HepG2 (cell line): ENCODE data around the gene PFAS. TPM values are rescaled to one million over a fixed set of nuclear protein-coding genes. Genes with fewer than 3 reads are reported as not detected.
A peak's percentile ranks its signal among the peaks of the same experiment; 100 is the strongest.

Experiments
- ATAC-seq: fragments of 200-7000 bp; cut with Tn5 transposase; 3 replicates; pipeline ENCODE4 v1.9.1; 2020; ENCODE audit warnings: mild to moderate bottlenecking, moderate library complexity
- BruUV-seq: library from RNA; stranded (reverse); fragments of 400-500 nt; replicated peaks from 2 replicates; lab custom pipeline; 2021; lab: Mats Ljungman, UMichigan
- CTCF ChIA-PET: fragments of 300-600 bp; formaldehyde crosslinking; extraction: SDS; loops from one replicate; lab custom pipeline; 2021; ENCODE audit warnings: low total read pairs, inconsistent platforms, low intra/inter-chr PET ratio; lab: Yijun Ruan, JAX
- POLR2A ChIA-PET: fragments of 350-600 bp; sonication (Branson Sonifier 250); formaldehyde crosslinking; loops from one replicate; lab custom pipeline; 2020; ENCODE audit warnings: antibody characterized with exemption, inconsistent platforms; lab: Yijun Ruan, JAX
- DNase-seq: peaks from one replicate; pipeline ENCODE4 v3.0.0-alpha.2; 2015; ENCODE audit warnings: low spot score
- FAIRE-seq: peaks from 3 replicates; lab custom pipeline; 2011; peaks lifted over from hg19 to GRCh38; lab: Jason Lieb, UNC
- H2AFZ ChIP-seq: one replicate; pipeline ENCODE4 v1.6.1; 2011; ENCODE audit warnings: low read length, inconsistent platforms
- H3K27ac ChIP-seq: fragments of 300-600 bp; 3 replicates; pipeline ENCODE4 v1.8.0; 2011; ENCODE audit warnings: mixed run types, mild to moderate bottlenecking, mixed read lengths, low read length, inconsistent platforms; ENCODE audit not compliant: insufficient read depth; ENCODE audit errors: extremely low read length
- H3K27me3 ChIP-seq, 2 experiments: fragments of 200-600 bp in 1 of 2; 2 replicates in 1 of 2; 3 replicates in 1 of 2; pipeline versions ENCODE4 v1.6.0 to v1.8.0; 2011; ENCODE audit warnings: low read length in 2 of 2, mild to moderate bottlenecking in 2 of 2, moderate library complexity in 2 of 2, inconsistent platforms in 1 of 2; ENCODE audit not compliant: insufficient read depth in 2 of 2, control insufficient read depth in 1 of 2
- H3K36me3 ChIP-seq, 2 experiments: fragments of 200-600 bp in 1 of 2; replicated peaks in 1 of 2; 2 replicates in 1 of 2; 3 replicates in 1 of 2; pipeline versions ENCODE4 v1.5.1 to v1.8.0; 2011; ENCODE audit warnings: low read length in 2 of 2, inconsistent platforms in 1 of 2; ENCODE audit not compliant: insufficient read depth in 2 of 2, control insufficient read depth in 1 of 2
- H3K4me1 ChIP-seq: 2 replicates; pipeline ENCODE4 v1.5.1; 2012; ENCODE audit warnings: low read length, inconsistent platforms; ENCODE audit not compliant: insufficient read depth
- H3K4me2 ChIP-seq: 2 replicates; pipeline ENCODE4 v1.6.0; 2011; ENCODE audit warnings: low read depth, low read length, inconsistent platforms
- H3K4me3 ChIP-seq, 3 experiments: fragments of 200-600 bp in 1 of 3; sonication (generic), shearing (Covaris generic) in 1 of 3; replicated peaks in 1 of 3; 2 replicates each; pipeline ENCODE4 v1.5.1; 2011 to 2016; ENCODE audit warnings: low read length in 3 of 3, inconsistent platforms in 2 of 3, low read depth in 2 of 3, mild to moderate bottlenecking in 2 of 3, control low read depth in 1 of 3, mixed read lengths in 1 of 3; ENCODE audit not compliant: insufficient read depth in 1 of 3
- H3K79me2 ChIP-seq: one replicate; pipeline ENCODE4 v1.6.1; 2011; ENCODE audit warnings: low read length, inconsistent platforms; ENCODE audit not compliant: insufficient read depth
- H3K9ac ChIP-seq: 2 replicates; pipeline ENCODE4 v1.6.0; 2011; ENCODE audit warnings: mild to moderate bottlenecking, low read depth, low read length, inconsistent platforms; ENCODE audit not compliant: insufficient read depth
- H3K9me3 ChIP-seq: 2 replicates; pipeline ENCODE4 v1.5.1; 2012; ENCODE audit warnings: mild to moderate bottlenecking, low read length
- H4K20me1 ChIP-seq: 2 replicates; pipeline ENCODE4 v1.6.0; 2011; ENCODE audit warnings: inconsistent platforms, mild to moderate bottlenecking, low read length, moderate library complexity; ENCODE audit not compliant: insufficient read depth
- CEBPB ChIP-seq: IDR thresholded peaks from 2 replicates; pipeline ENCODE4 v1.6.1; 2011; ENCODE audit warnings: low read depth, low read length, improper control_type of control experiment, borderline replicate concordance
- CHD4 ChIP-seq: fragments of 200-600 bp; sonication (generic); IDR thresholded peaks from 2 replicates; pipeline ENCODE4 v1.7.0; 2017; ENCODE audit warnings: mild to moderate bottlenecking, low read length, borderline replicate concordance
- FOXO1 ChIP-seq: sonication (generic); formaldehyde crosslinking; IDR thresholded peaks from 2 replicates; pipeline ENCODE4 v1.4.0; 2020; ENCODE audit warnings: missing genetic modification reagents
- HCFC1 ChIP-seq: fragments of 150-350 bp; IDR thresholded peaks from 2 replicates; pipeline ENCODE4 v1.6.1; 2014; ENCODE audit warnings: low read depth, low read length
- HNF4G ChIP-seq, 2 experiments: sonication (generic) in 1 of 2; formaldehyde crosslinking in 1 of 2; IDR thresholded peaks; 2 replicates each; pipeline versions ENCODE4 v1.4.0 to v1.6.1; 2011 to 2020; ENCODE audit warnings: borderline replicate concordance in 2 of 2, low read depth in 2 of 2, mild to moderate bottlenecking in 2 of 2, low read length in 1 of 2, missing genetic modification reagents in 1 of 2, moderate library complexity in 1 of 2
- IRF2 ChIP-seq: IDR thresholded peaks from 2 replicates; pipeline ENCODE4 v1.6.1; 2018; ENCODE audit warnings: missing genetic modification reagents, missing compliant biosample characterization
- KDM1A ChIP-seq: IDR thresholded peaks from 2 replicates; pipeline ENCODE4 v1.6.1; 2016; ENCODE audit warnings: missing compliant biosample characterization
- MXI1 ChIP-seq: IDR thresholded peaks from 3 replicates; pipeline ENCODE4 v1.6.1; 2012; ENCODE audit warnings: low read depth, low read length, inconsistent platforms, borderline replicate concordance
- NR2F6 ChIP-seq, 2 experiments: IDR thresholded peaks; 2 replicates each; pipeline ENCODE4 v1.6.1; 2016; ENCODE audit warnings: antibody characterized with exemption in 1 of 2, mild to moderate bottlenecking in 1 of 2
- SMYD3 ChIP-seq: sonication (generic); formaldehyde crosslinking; IDR thresholded peaks from 2 replicates; pipeline ENCODE4 v1.8.1; 2023; ENCODE audit warnings: mild to moderate bottlenecking, missing genetic modification reagents
- ZC3H4 ChIP-seq: sonication (generic); formaldehyde crosslinking; IDR thresholded peaks from 2 replicates; pipeline ENCODE4 v1.4.0; 2020; ENCODE audit warnings: missing genetic modification reagents, borderline replicate concordance
- ZMYM4 ChIP-seq: sonication (generic); formaldehyde crosslinking; IDR thresholded peaks from 2 replicates; pipeline ENCODE4 v1.8.1; 2023; ENCODE audit warnings: mild to moderate bottlenecking, missing genetic modification reagents
- ZNF296 ChIP-seq: sonication (generic); formaldehyde crosslinking; conservative IDR thresholded peaks from 2 replicates; pipeline ENCODE4 v1.5.0; 2020; ENCODE audit warnings: mild to moderate bottlenecking, missing genetic modification reagents
- ZNF563 ChIP-seq: sonication (generic); formaldehyde crosslinking; IDR thresholded peaks from 2 replicates; pipeline ENCODE4 v1.8.0; 2022; ENCODE audit warnings: mild to moderate bottlenecking, moderate library complexity, missing genetic modification reagents
- ZNF605 ChIP-seq: sonication (generic); formaldehyde crosslinking; IDR thresholded peaks from 2 replicates; pipeline ENCODE4 v1.8.0; 2022; ENCODE audit warnings: mild to moderate bottlenecking, missing genetic modification reagents
- ZNF816 ChIP-seq: sonication (generic); formaldehyde crosslinking; IDR thresholded peaks from 2 replicates; pipeline ENCODE4 v1.8.0; 2022; ENCODE audit warnings: missing genetic modification reagents, mild to moderate bottlenecking, borderline replicate concordance
- ZNF850 ChIP-seq: sonication (generic); formaldehyde crosslinking; conservative IDR thresholded peaks from 2 replicates; pipeline ENCODE4 v1.9.0; 2021; ENCODE audit warnings: mild to moderate bottlenecking, missing genetic modification reagents
- WGBS: methylation state at CpG from one replicate; pipeline ENCODE4 v1.1.6; 2017; ENCODE audit warnings: low lambda C conversion rate; 5-methylcytosine and 5-hydroxymethylcytosine counted together
- in situ Hi-C: cut with HindIII; loops from 2 replicates; pipeline ENCODE4 v1.10.0; 2017; ENCODE audit warnings: low pct_unique_long_range_greater_than_20kb; ENCODE audit not compliant: extremely low pct_ligation_motif_present
- intact Hi-C: fragments of 100-400 bp; cut with micrococcal nuclease; formaldehyde crosslinking; loops from one replicate; pipeline ENCODE4 v1.10.0; 2022; ENCODE audit not compliant: unreplicated experiment
- polyA plus RNA-seq, 8 experiments: library from polyadenylated mRNA; depleted of rRNA in 3 of 8; stranded (reverse) in 7 of 8; unstranded in 1 of 8; fragments of >200 nt; fragmentation: Illumina TruSeq in 4 of 8; extraction: Trizol in 4 of 8; gene quantifications; 2 replicates each; pipeline versions ENCODE4 v1.2.1 to v1.2.3, GENCODE V29; 2011 to 2016; ENCODE audit warnings: low read depth in 4 of 8, missing spikeins in 1 of 8, mixed read lengths in 1 of 8; ENCODE audit not compliant: insufficient read depth in 1 of 8
- total RNA-seq, 5 experiments: library from RNA; depleted of rRNA; stranded (reverse); fragments of >200 nt; fragmentation: Illumina TruSeq; extraction: Trizol; gene quantifications; 2 replicates each; pipeline ENCODE4 v1.2.3, GENCODE V29; 2016; ENCODE audit warnings: low read depth in 1 of 5
- TF ChIP-seq, protein P1 (sequence below): sonication (generic); formaldehyde crosslinking; IDR thresholded peaks from 2 replicates; pipeline ENCODE4 v1.4.0; 2020; ENCODE audit warnings: mild to moderate bottlenecking, missing genetic modification reagents
- TF ChIP-seq, protein P2 (sequence below): sonication (generic); formaldehyde crosslinking; IDR thresholded peaks from 2 replicates; pipeline ENCODE4 v1.5.0; 2020; ENCODE audit warnings: mild to moderate bottlenecking, missing genetic modification reagents, moderate library complexity

PFAS gene
- total and polyA plus RNA-seq, 2 of the 13 experiments (the other 11 are each of a cell fraction or from before 2014, with no cell fraction given) = 49.4 to 58.2 TPM

DNA sequence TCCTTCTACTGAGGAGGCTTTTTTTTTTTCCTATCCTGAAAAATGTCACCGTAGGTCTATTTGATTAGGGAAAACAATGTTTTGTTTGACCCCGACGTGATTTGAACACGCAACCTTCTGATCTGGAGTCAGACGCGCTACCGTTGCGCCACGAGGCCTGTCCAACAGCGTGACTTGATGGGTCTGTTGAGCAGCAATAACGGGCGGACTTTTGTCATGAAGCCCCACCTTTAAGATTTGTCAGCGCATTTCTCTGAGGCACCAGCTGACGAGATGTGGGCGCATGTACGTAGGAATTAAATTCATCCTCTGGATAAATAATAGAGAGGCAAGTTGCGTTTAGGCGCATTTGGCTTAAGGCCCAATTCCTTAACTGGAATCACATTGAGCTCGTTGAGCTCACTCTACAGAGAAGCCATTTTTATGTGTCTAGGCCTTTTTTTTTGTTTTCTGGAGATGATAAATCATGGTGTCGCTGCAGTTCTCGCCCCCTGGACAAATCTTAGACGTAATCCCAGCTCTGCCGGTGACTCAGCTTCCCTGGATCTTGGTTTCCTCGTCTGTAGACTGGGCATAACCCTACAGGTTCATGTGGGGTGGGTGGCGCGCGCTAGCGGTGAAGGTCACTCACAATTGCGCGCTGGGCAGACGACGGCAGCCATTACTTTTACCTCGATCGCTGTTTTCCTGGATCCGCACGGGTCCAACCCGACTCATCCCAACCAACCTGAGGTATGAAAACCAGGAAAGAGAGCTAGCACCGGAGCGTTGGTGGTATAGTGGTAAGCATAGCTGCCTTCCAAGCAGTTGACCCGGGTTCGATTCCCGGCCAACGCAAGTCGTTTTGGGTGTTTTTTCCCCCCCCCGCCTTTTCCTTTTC, 28.1 kb upstream of the PFAS start:
- Histone ChIP-seq H3K4me1 (peaks cover 36% of the 10 kb centered on the region), H3K9me3 (no peaks in the 10 kb centered on the region), H3K36me3 (no peaks in the 10 kb centered on the region), H3K79me2 (no peaks in the 10 kb centered on the region), H4K20me1 (peaks cover 4% of the 10 kb centered on the region; the same call in 1 of the 2 replicates), H3K27me3 (no peaks in the 10 kb centered on the region; a peak in 1 of 5 replicates), H3K4me3 (peak overlapping the region; percentile 70 to 86 (median 85)), H3K27ac (peak overlapping the region; percentile 91), H3K9ac (peak overlapping the region; percentile 80), H2AFZ (peak overlapping the region; percentile 88), H3K4me2 (peak overlapping the region; percentile 95)
- ATAC-seq (peak; percentile 52), FAIRE-seq (peak; percentile 86), DNase-seq (peak; percentile 92)
- TSS peak; percentile 50 for BruUV-seq
- WGBS = 2% methylated on average over 42 of the region's 45 CpGs
- POLR2A ChIA-PET = interaction anchor here (0.9 to 7.7 kb wide), 15 partner anchors 10 to 364 kb away, joined by 3 to 111 read pairs (median 6); partner anchors contain the start of genes AURKB, BORCS6, CTC1 and KRABD2
- intact Hi-C loops = loop anchor here (1.0 to 5.0 kb wide), 2 partner anchors 34 to 156 kb away; partner anchors contain the start of gene KRABD2
- CTCF ChIA-PET = no interaction called here
- in situ Hi-C loops = loop anchor here (5.0 kb wide), 2 partner anchors 34 to 81 kb away; no protein-coding TSS in a partner anchor
- TF ChIP-seq ZNF605 (CRISPR knock-in tag) (0 out of 2 replicates have a peak, but pooled peaks have one; percentile 44), ZNF816 (CRISPR knock-in tag) (peak; percentile 88; the same call in 1 of the 2 replicates), CEBPB (peak; percentile 34; the same call in 1 of the 2 replicates), CHD4 (0 out of 2 replicates have a peak, but pooled peaks have one; percentile 16), ZNF563 (CRISPR knock-in tag) (no peak), MXI1 (peak; percentile 50; the same call in 1 of the 3 replicates), HCFC1 (no peak), HNF4G (IDR thresholded peaks at IDR 0.05; ENCODE audit: borderline replicate concordance, low read depth, low read length) (0 out of 2 replicates have a peak, but pooled peaks have one; percentile 51), HNF4G (CRISPR knock-in tag; IDR thresholded peaks at IDR 0.05; ENCODE audit: borderline replicate concordance, low read depth) (no peak), IRF2 (CRISPR knock-in tag) (peak; percentile 83; the same call in 1 of the 2 replicates), ZNF296 (CRISPR knock-in tag) (0 out of 2 replicates have a peak, but pooled peaks have one; percentile 40), ZMYM4 (CRISPR knock-in tag) (peak; percentile 56), SMYD3 (CRISPR knock-in tag) (peak; percentile 72), ZNF850 (CRISPR knock-in tag) (0 out of 2 replicates have a peak, but pooled peaks have one; percentile 16), NR2F6 (IDR thresholded peaks at IDR 0.05) (peak; percentile 52), NR2F6 (CRISPR knock-in tag; IDR thresholded peaks at IDR 0.05) (peak; percentile 65), FOXO1 (CRISPR knock-in tag) (peak; percentile 66), KDM1A (CRISPR knock-in tag) (peak; percentile 32; the same call in 1 of the 2 replicates), ZC3H4 (CRISPR knock-in tag) (0 out of 2 replicates have a peak, but pooled peaks have one; percentile 34)
- TF ChIP-seq, protein P1, sequence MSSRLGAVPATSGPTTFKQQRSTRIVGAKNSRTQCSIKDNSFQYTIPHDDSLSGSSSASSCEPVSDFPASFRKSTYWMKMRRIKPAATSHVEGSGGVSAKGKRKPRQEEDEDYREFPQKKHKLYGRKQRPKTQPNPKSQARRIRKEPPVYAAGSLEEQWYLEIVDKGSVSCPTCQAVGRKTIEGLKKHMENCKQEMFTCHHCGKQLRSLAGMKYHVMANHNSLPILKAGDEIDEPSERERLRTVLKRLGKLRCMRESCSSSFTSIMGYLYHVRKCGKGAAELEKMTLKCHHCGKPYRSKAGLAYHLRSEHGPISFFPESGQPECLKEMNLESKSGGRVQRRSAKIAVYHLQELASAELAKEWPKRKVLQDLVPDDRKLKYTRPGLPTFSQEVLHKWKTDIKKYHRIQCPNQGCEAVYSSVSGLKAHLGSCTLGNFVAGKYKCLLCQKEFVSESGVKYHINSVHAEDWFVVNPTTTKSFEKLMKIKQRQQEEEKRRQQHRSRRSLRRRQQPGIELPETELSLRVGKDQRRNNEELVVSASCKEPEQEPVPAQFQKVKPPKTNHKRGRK (CRISPR knock-in tag) = no peak
- TF ChIP-seq, protein P2, sequence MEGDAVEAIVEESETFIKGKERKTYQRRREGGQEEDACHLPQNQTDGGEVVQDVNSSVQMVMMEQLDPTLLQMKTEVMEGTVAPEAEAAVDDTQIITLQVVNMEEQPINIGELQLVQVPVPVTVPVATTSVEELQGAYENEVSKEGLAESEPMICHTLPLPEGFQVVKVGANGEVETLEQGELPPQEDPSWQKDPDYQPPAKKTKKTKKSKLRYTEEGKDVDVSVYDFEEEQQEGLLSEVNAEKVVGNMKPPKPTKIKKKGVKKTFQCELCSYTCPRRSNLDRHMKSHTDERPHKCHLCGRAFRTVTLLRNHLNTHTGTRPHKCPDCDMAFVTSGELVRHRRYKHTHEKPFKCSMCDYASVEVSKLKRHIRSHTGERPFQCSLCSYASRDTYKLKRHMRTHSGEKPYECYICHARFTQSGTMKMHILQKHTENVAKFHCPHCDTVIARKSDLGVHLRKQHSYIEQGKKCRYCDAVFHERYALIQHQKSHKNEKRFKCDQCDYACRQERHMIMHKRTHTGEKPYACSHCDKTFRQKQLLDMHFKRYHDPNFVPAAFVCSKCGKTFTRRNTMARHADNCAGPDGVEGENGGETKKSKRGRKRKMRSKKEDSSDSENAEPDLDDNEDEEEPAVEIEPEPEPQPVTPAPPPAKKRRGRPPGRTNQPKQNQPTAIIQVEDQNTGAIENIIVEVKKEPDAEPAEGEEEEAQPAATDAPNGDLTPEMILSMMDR = peak; percentile 39
